Osteocyte (in vitro differentiated cells): ENCODE measurements around the gene IL1RAPL1. TPM values are rescaled to one million over a fixed set of nuclear protein-coding genes. Genes with fewer than 3 reads are reported as not detected.

Source experiments
- DNase-seq: peaks from one replicate; pipeline ENCODE4 v3.0.0; 2021; ENCODE audit warnings: mixed read lengths; ENCODE audit not compliant: unreplicated experiment; ENCODE audit errors: extremely low spot score
- H3K27ac Mint-ChIP-seq: one replicate; pipeline ENCODE4 v1.8.0; 2021; ENCODE audit warnings: mild to moderate bottlenecking, mixed read lengths; ENCODE audit not compliant: unreplicated experiment
- H3K27me3 Mint-ChIP-seq: one replicate; pipeline ENCODE4 v1.8.0; 2021; ENCODE audit warnings: mixed read lengths; ENCODE audit not compliant: unreplicated experiment
- H3K36me3 Mint-ChIP-seq: one replicate; pipeline ENCODE4 v1.8.0; 2021; ENCODE audit warnings: mixed read lengths; ENCODE audit not compliant: unreplicated experiment
- H3K4me1 Mint-ChIP-seq: one replicate; pipeline ENCODE4 v1.8.0; 2021; ENCODE audit warnings: mixed read lengths; ENCODE audit not compliant: unreplicated experiment
- H3K4me3 Mint-ChIP-seq: one replicate; pipeline ENCODE4 v1.8.0; 2021; ENCODE audit warnings: mild to moderate bottlenecking, moderate library complexity, mixed read lengths; ENCODE audit not compliant: unreplicated experiment
- H3K9me3 Mint-ChIP-seq: one replicate; pipeline ENCODE4 v1.8.0; 2021; ENCODE audit warnings: mixed read lengths; ENCODE audit not compliant: unreplicated experiment
- CTCF ChIP-seq: fragments of 200-600 bp; sonication (generic); IDR thresholded peaks from 2 replicates; pipeline ENCODE4 v1.5.0; 2021; ENCODE audit warnings: antibody characterized with exemption, mild to moderate bottlenecking, moderate library complexity
- total RNA-seq: library from RNA; stranded (reverse); gene quantifications from 2 replicates; pipeline ENCODE4 v1.2.1, GENCODE V29; 2021

The IL1RAPL1 gene
- total RNA-seq, 1 donor from 2014 or later: not detected

GRCh38 chrX:28613558-28613957 is 26.3 kb downstream of the IL1RAPL1 start:
- Mint-ChIP-seq H3K36me3 (no peaks in the 10 kb centered on the region), H3K4me3 (no peak overlapping the region), H3K27me3 (no peaks in the 10 kb centered on the region), H3K27ac (no peak overlapping the region), H3K4me1 (no peaks in the 10 kb centered on the region), H3K9me3 (peaks cover 11% of the 10 kb centered on the region)
- DNase-seq: no peak
- TF ChIP-seq CTCF: no peak

DNA sequence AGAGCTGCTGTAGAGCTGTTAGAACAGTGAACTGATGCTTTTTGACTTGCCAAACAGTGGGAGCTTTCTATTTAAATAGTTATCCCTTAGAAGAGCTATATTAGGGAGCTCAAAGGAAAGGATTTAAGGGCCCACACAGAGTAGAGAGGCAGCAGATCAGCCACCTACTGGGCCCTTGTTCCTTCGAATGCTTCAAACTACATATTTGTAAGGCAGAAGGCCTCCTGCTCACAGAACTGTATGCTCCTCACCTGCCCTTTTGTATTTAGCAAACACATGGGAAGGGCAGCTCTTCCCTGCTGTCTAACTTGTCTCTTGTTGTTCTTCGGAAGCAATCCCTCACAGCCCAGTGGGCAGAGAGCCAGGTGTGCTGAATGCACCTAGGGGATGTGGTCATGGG is 38.0 kb downstream of the IL1RAPL1 start:
- Mint-ChIP-seq H3K9me3 (no peaks in the 10 kb centered on the region), H3K36me3 (no peaks in the 10 kb centered on the region), H3K4me1 (no peaks in the 10 kb centered on the region), H3K27ac (no peak overlapping the region), H3K27me3 (no peaks in the 10 kb centered on the region), H3K4me3 (no peak overlapping the region)
- no peak for TF ChIP-seq CTCF
- no peak for DNase-seq

DNA sequence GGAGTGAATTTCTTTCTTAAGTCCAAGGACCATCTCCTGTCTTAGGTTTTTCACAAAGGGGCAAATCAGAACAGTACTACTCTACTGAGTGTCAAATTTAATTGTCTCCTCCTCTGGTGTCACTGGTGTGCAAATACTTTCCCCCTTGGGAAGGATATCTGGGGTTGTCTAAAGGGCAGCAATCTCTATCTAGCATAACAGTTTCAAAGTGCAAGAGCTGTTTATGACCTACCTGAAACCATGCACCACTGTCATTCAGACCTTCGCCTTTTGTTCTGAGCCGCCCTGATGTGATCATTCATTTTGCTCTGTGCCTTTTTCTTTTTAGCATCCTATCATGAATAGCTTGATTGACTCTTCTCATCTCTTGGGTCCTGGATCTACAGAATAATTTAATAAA is 39.3 kb downstream of the IL1RAPL1 start:
- Mint-ChIP-seq H3K27ac (no peak overlapping the region), H3K9me3 (no peaks in the 10 kb centered on the region), H3K36me3 (no peaks in the 10 kb centered on the region), H3K4me1 (no peaks in the 10 kb centered on the region), H3K4me3 (no peak overlapping the region), H3K27me3 (no peaks in the 10 kb centered on the region)
- DNase-seq: no peak
- TF ChIP-seq CTCF: no peak

- H3K27me3 Mint-ChIP-seq: no peaks in the 10 kb centered on the region
- H3K36me3 Mint-ChIP-seq: no peaks in the 10 kb centered on the region
- no peak for DNase-seq
- H3K9me3 Mint-ChIP-seq: no peaks in the 10 kb centered on the region
- no peak overlapping the region for H3K4me3 Mint-ChIP-seq
- no peak overlapping the region for H3K27ac Mint-ChIP-seq
- no peak for TF ChIP-seq CTCF
- no peaks in the 10 kb centered on the region for H3K4me1 Mint-ChIP-seq
Observed at GRCh38 chrX:28628120-28628519, 40.9 kb downstream of the IL1RAPL1 start.

DNA sequence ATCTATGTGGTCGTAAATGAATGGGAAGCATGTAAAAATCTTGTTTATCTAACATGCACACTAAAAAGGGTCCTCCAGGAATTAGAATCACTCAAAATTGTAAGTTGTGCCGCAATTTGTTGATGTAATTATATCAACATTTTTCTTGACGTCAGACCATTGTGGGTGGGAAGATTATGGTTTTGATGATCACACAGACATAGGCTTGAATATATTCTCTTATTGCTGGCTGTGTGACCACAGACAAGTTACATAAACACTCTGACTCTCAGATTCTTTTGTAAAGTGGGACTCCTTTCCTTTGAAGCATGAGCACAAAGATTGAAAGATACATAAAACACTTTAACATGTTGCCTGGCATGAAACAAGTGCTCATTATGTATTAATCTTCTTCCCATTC is 51.5 kb downstream of the IL1RAPL1 start:
- Mint-ChIP-seq H3K4me3 (no peak overlapping the region), H3K27me3 (no peaks in the 10 kb centered on the region), H3K36me3 (no peaks in the 10 kb centered on the region), H3K9me3 (peaks cover 27% of the 10 kb centered on the region), H3K27ac (no peak overlapping the region), H3K4me1 (no peaks in the 10 kb centered on the region)
- no peak for DNase-seq
- TF ChIP-seq CTCF: no peak
